Brain microvascular endothelial cell (primary cell): ENCODE data around the gene IGFBPL1.
"Not testable (repeated sequence)": the region's sequence is repeated elsewhere in the genome, so short reads cannot be mapped to it uniquely, and the experiment has no call there.

Experiments used
- DNase-seq: peaks from one replicate; pipeline ENCODE4 v3.0.0-alpha.2; 2020
- H3K27ac ChIP-seq: fragments of 250-450 bp; sonication (Bioruptor Pico); 2 replicates; pipeline ENCODE4 v1.5.1; 2020; ENCODE audit warnings: mild to moderate bottlenecking, moderate library complexity
- H3K27me3 ChIP-seq: fragments of 250-450 bp; sonication (Bioruptor Pico); replicated peaks from 2 replicates; pipeline ENCODE4 v1.5.1; 2020; ENCODE audit warnings: mild to moderate bottlenecking
- H3K36me3 ChIP-seq: fragments of 250-450 bp; sonication (Bioruptor Pico); replicated peaks from 2 replicates; pipeline ENCODE4 v1.5.1; 2020; ENCODE audit warnings: mild to moderate bottlenecking
- H3K4me3 ChIP-seq: 2 replicates; pipeline ENCODE4 v1.5.1; 2011; ENCODE audit warnings: low read depth, mild to moderate bottlenecking, control low read depth, low read length, moderate library complexity
- CTCF ChIP-seq: IDR thresholded peaks from 2 replicates; pipeline ENCODE4 v1.5.1; 2011; ENCODE audit warnings: low read depth, mild to moderate bottlenecking, moderate library complexity, low read length, control low read depth, inconsistent platforms; ENCODE audit errors: missing control alignments
- in situ Hi-C: cut with HindIII; loops from 2 replicates; pipeline ENCODE4 v1.10.0; 2017; ENCODE audit warnings: low sequenced_read_pairs, low pct_ligation_motif_present

Gene IGFBPL1

GRCh38 chr9:38412751-38413150 is 11.5 kb downstream of the IGFBPL1 start:
- in situ Hi-C loops = no loop called here

GRCh38 chr9:38408719-38409118 is 15.5 kb downstream of the IGFBPL1 start:
- Histone ChIP-seq H3K36me3 (no peaks in the 10 kb centered on the region), H3K4me3 (no peak overlapping the region), H3K27ac (no peak overlapping the region), H3K27me3 (peaks cover 30% of the 10 kb centered on the region)
- TF ChIP-seq CTCF = no peak
- in situ Hi-C loops = no loop called here
- DNase-seq = no peak

More at GRCh38 chr9:38412751-38413150, 11.5 kb downstream of the IGFBPL1 start:
- Histone ChIP-seq H3K27me3 (peaks cover 42% of the 10 kb centered on the region), H3K4me3 (no peak overlapping the region), H3K27ac (no peak overlapping the region), H3K36me3 (no peaks in the 10 kb centered on the region)
- TF ChIP-seq CTCF = no peak
- DNase-seq = no peak

GRCh38 chr9:38406476-38407186 is 17.6 kb downstream of the IGFBPL1 start:
- H3K27me3 ChIP-seq = peaks cover 18% of the 10 kb centered on the region
- no peak overlapping the region for H3K4me3 ChIP-seq
- DNase-seq = no peak
- H3K36me3 ChIP-seq = no peaks in the 10 kb centered on the region
- no peak overlapping the region for H3K27ac ChIP-seq
- TF ChIP-seq CTCF = no peak
- in situ Hi-C loops = no loop called here

- H3K4me3 ChIP-seq = no peak overlapping the region
- in situ Hi-C loops = no loop called here
- H3K27me3 ChIP-seq = peaks cover 18% of the 10 kb centered on the region
- no peaks in the 10 kb centered on the region for H3K36me3 ChIP-seq
- DNase-seq = no peak
- no peak overlapping the region for H3K27ac ChIP-seq
- TF ChIP-seq CTCF = no peak
Observed at GRCh38 chr9:38405785-38406184, 18.5 kb downstream of the IGFBPL1 start.

GRCh38 chr9:38404314-38404713 is 19.9 kb downstream of the IGFBPL1 start:
- peaks cover 18% of the 10 kb centered on the region for H3K27me3 ChIP-seq
- no peak for DNase-seq
- H3K36me3 ChIP-seq = no peaks in the 10 kb centered on the region
- in situ Hi-C loops = no loop called here
- TF ChIP-seq CTCF = no peak
- no peak overlapping the region for H3K4me3 ChIP-seq
- no peak overlapping the region for H3K27ac ChIP-seq

- no peak for TF ChIP-seq CTCF
- in situ Hi-C loops = no loop called here
- no peak for DNase-seq
- peaks cover 6% of the 10 kb centered on the region for H3K36me3 ChIP-seq
- no peak overlapping the region for H3K27ac ChIP-seq
- H3K4me3 ChIP-seq = no peak overlapping the region
- H3K27me3 ChIP-seq = peaks cover 15% of the 10 kb centered on the region
Observed at GRCh38 chr9:38401994-38402393, 22.3 kb downstream of the IGFBPL1 start.

GRCh38 chr9:38399191-38399590 is 25.1 kb downstream of the IGFBPL1 start:
- in situ Hi-C loops, H3K27ac ChIP-seq, H3K27me3 ChIP-seq, DNase-seq, H3K4me3 ChIP-seq: not testable (repeated sequence)
- peaks cover 17% of the 10 kb centered on the region for H3K36me3 ChIP-seq
